IMR-90 (cell line): ENCODE results near the gene ARAP3. TPM values are rescaled to one million over a fixed set of nuclear protein-coding genes. Genes with fewer than 3 reads are reported as not detected.

Experiments used
- ATAC-seq: fragments of 200-7000 bp; cut with Tn5 transposase; 2 replicates; pipeline ENCODE4 v1.9.1; 2020; ENCODE audit warnings: low read depth, mild to moderate bottlenecking, moderate library complexity
- BruUV-seq: library from RNA; stranded (reverse); fragments of 400-500 nt; replicated peaks from 2 replicates; lab custom pipeline; 2021; lab: Mats Ljungman, UMichigan
- CTCF ChIA-PET: fragments of 300-600 bp; formaldehyde crosslinking; extraction: SDS; loops from one replicate; lab custom pipeline; 2021; ENCODE audit warnings: antibody characterized with exemption; lab: Yijun Ruan, JAX
- POLR2A ChIA-PET: fragments of 300-600 bp; sonication (Branson Sonifier 250); formaldehyde crosslinking; loops from one replicate; lab custom pipeline; 2022; ENCODE audit warnings: antibody characterized with exemption; ENCODE audit not compliant: unreplicated experiment; lab: Charles Lee
- DNase-seq: peaks from one replicate; pipeline ENCODE4 v3.0.0; 2013
- H2AFZ ChIP-seq: replicated peaks from 2 replicates; pipeline ENCODE3; 2013; ENCODE audit warnings: low read length, mild to moderate bottlenecking; ENCODE audit not compliant: poor library complexity
- H2AK5ac ChIP-seq: 2 replicates; pipeline ENCODE4 v1.6.1; 2013; ENCODE audit warnings: low read depth, low read length, inconsistent platforms
- H2AK9ac ChIP-seq: replicated peaks from 2 replicates; pipeline ENCODE3; 2013; ENCODE audit warnings: mild to moderate bottlenecking, low read depth, low read length, moderate library complexity; ENCODE audit not compliant: poor library complexity
- H2BK120ac ChIP-seq: 2 replicates; pipeline ENCODE4 v1.6.1; 2013; ENCODE audit warnings: low read depth, low read length, inconsistent platforms
- H2BK15ac ChIP-seq: 3 replicates; pipeline ENCODE4 v1.6.1; 2013; ENCODE audit warnings: low read depth, low read length, inconsistent platforms
- H2BK20ac ChIP-seq: 2 replicates; pipeline ENCODE4 v1.6.1; 2013; ENCODE audit warnings: low read depth, mild to moderate bottlenecking, inconsistent platforms, low read length, moderate library complexity
- H2BK5ac ChIP-seq: 2 replicates; pipeline ENCODE4 v1.6.1; 2013; ENCODE audit warnings: mild to moderate bottlenecking, low read depth, low read length, inconsistent platforms; ENCODE audit not compliant: poor library complexity, severe bottlenecking
- H3K14ac ChIP-seq: replicated peaks from 2 replicates; pipeline ENCODE4 v1.6.1; 2013; ENCODE audit warnings: low read depth, low read length, inconsistent platforms
- H3K18ac ChIP-seq: 2 replicates; pipeline ENCODE4 v1.6.1; 2013; ENCODE audit warnings: low read depth, low read length, control low read depth
- H3K23ac ChIP-seq: 2 replicates; pipeline ENCODE4 v1.6.1; 2013; ENCODE audit warnings: low read depth, low read length, inconsistent platforms
- H3K27ac ChIP-seq: 2 replicates; pipeline ENCODE4 v1.5.1; 2013; ENCODE audit warnings: mild to moderate bottlenecking, control low read depth, low read length; ENCODE audit not compliant: insufficient read depth
- H3K27me3 ChIP-seq: 2 replicates; pipeline ENCODE4 v1.6.1; 2013; ENCODE audit warnings: low read length; ENCODE audit not compliant: control insufficient read depth, insufficient read depth
- H3K36me3 ChIP-seq: 2 replicates; pipeline ENCODE4 v1.6.1; 2013; ENCODE audit warnings: low read length, mixed read lengths; ENCODE audit not compliant: control insufficient read depth, insufficient read depth
- H3K4ac ChIP-seq: 2 replicates; pipeline ENCODE4 v1.6.1; 2013; ENCODE audit warnings: low read depth, low read length, inconsistent platforms
- H3K4me1 ChIP-seq: 2 replicates; pipeline ENCODE4 v1.6.1; 2013; ENCODE audit warnings: low read length, mixed read lengths; ENCODE audit not compliant: control insufficient read depth, insufficient read depth
- H3K4me2 ChIP-seq: 2 replicates; pipeline ENCODE4 v1.6.1; 2013; ENCODE audit warnings: low read depth, mild to moderate bottlenecking, control low read depth, low read length, moderate library complexity
- H3K4me3 ChIP-seq: 2 replicates; pipeline ENCODE4 v1.5.1; 2013; ENCODE audit warnings: low read depth, mild to moderate bottlenecking, control low read depth, low read length, moderate library complexity; ENCODE audit not compliant: insufficient read depth
- H3K56ac ChIP-seq: 2 replicates; pipeline ENCODE4 v1.6.1; 2013; ENCODE audit warnings: low read length, inconsistent platforms; ENCODE audit not compliant: insufficient read depth; ENCODE audit errors: extremely low read depth
- H3K79me1 ChIP-seq, 2 experiments: 2 replicates each; pipeline ENCODE4 v1.6.1; 2013; ENCODE audit warnings: low read length in 2 of 2, inconsistent platforms in 1 of 2, low read depth in 1 of 2
- H3K9ac ChIP-seq: 2 replicates; pipeline ENCODE4 v1.6.1; 2013; ENCODE audit warnings: low read depth, low read length, control low read depth
- H3K9me1 ChIP-seq: 2 replicates; pipeline ENCODE4 v1.6.1; 2013; ENCODE audit warnings: low read length, inconsistent platforms; ENCODE audit not compliant: insufficient read depth
- H3K9me3 ChIP-seq: 2 replicates; pipeline ENCODE4 v1.6.1; 2013; ENCODE audit warnings: low read length; ENCODE audit not compliant: control insufficient read depth, insufficient read depth
- H4K20me1 ChIP-seq: 2 replicates; pipeline ENCODE4 v1.6.1; 2013; ENCODE audit warnings: low read length, inconsistent platforms; ENCODE audit not compliant: insufficient read depth
- H4K5ac ChIP-seq: 2 replicates; pipeline ENCODE4 v1.6.1; 2013; ENCODE audit warnings: mild to moderate bottlenecking, low read depth, low read length, control low read depth
- H4K8ac ChIP-seq, 2 experiments: 2 replicates each; pipeline ENCODE4 v1.6.1; 2013; ENCODE audit warnings: low read depth in 2 of 2, low read length in 2 of 2, control low read depth in 1 of 2, inconsistent platforms in 1 of 2
- H4K91ac ChIP-seq: 2 replicates; pipeline ENCODE4 v1.6.1; 2013; ENCODE audit warnings: low read depth, low read length, inconsistent platforms; ENCODE audit not compliant: insufficient read depth
- BHLHE40 ChIP-seq: fragments of 150-350 bp; IDR thresholded peaks from 2 replicates; pipeline ENCODE4 v1.6.1; 2016; ENCODE audit warnings: mild to moderate bottlenecking, low read depth, low read length
- CHD1 ChIP-seq: IDR thresholded peaks from 2 replicates; pipeline ENCODE4 v1.6.1; 2012; ENCODE audit warnings: low read depth, low read length, improper control_type of control experiment
- CTCF ChIP-seq: conservative IDR thresholded peaks from 2 replicates; pipeline ENCODE4 v1.5.1; 2012; ENCODE audit warnings: mild to moderate bottlenecking, low read depth, low read length, improper control_type of control experiment
- ELK1 ChIP-seq: fragments of 150-350 bp; IDR thresholded peaks from 2 replicates; pipeline ENCODE4 v1.6.1; 2016; ENCODE audit warnings: low read depth, mild to moderate bottlenecking, low read length, moderate library complexity, borderline replicate concordance
- FOS ChIP-seq: fragments of 150-350 bp; IDR thresholded peaks from 2 replicates; pipeline ENCODE4 v1.6.1; 2016; ENCODE audit warnings: low read depth, low read length
- MAZ ChIP-seq: IDR thresholded peaks from 2 replicates; pipeline ENCODE4 v1.6.1; 2012; ENCODE audit warnings: low read depth, mild to moderate bottlenecking, low read length, improper control_type of control experiment, moderate library complexity, borderline replicate concordance
- MXI1 ChIP-seq: IDR thresholded peaks from 2 replicates; pipeline ENCODE4 v1.6.1; 2012; ENCODE audit warnings: low read depth, mild to moderate bottlenecking, low read length, moderate library complexity, borderline replicate concordance
- NFE2L2 ChIP-seq: fragments of 150-350 bp; IDR thresholded peaks from 2 replicates; pipeline ENCODE4 v1.6.1; 2016; ENCODE audit warnings: low read depth, mild to moderate bottlenecking, low read length
- POLR2A ChIP-seq: IDR thresholded peaks from 2 replicates; pipeline ENCODE4 v1.6.1; 2012; ENCODE audit warnings: mild to moderate bottlenecking, low read depth, low read length
- RAD21 ChIP-seq: IDR thresholded peaks from 2 replicates; pipeline ENCODE4 v1.6.1; 2012; ENCODE audit warnings: low read length, improper control_type of control experiment
- RCOR1 ChIP-seq: IDR thresholded peaks from 2 replicates; pipeline ENCODE4 v1.6.1; 2012; ENCODE audit warnings: mild to moderate bottlenecking, low read length, improper control_type of control experiment; ENCODE audit not compliant: insufficient replicate concordance
- WGBS, 2 experiments: methylation state at CpG; one replicate each; pipeline versions ENCODE4 v1.1.5 to v1.1.7; 2013; ENCODE audit warnings: missing lambda C conversion rate in 2 of 2; ENCODE audit not compliant: insufficient read length in 1 of 2; ENCODE audit errors: extremely low coverage in 2 of 2; 5-methylcytosine and 5-hydroxymethylcytosine counted together
- dilution Hi-C: fragments of 300-500 bp; cut with HindIII; formaldehyde crosslinking; loops from one replicate; pipeline ENCODE4 v1.14.3; 2018; ENCODE audit warnings: low sequenced_read_pairs; ENCODE audit not compliant: unreplicated experiment
- in situ Hi-C: fragments of 300-500 bp; cut with MboI; formaldehyde crosslinking; loops from 3 replicates; pipeline ENCODE4 v1.14.3; 2019; ENCODE audit warnings: low sequenced_read_pairs, inconsistent platforms, mixed read lengths
- intact Hi-C: fragments of 100-400 bp; cut with micrococcal nuclease; formaldehyde crosslinking; loops from 2 replicates; pipeline ENCODE4 v1.10.0; 2022
- polyA plus RNA-seq, 3 experiments: library from polyadenylated mRNA; depleted of rRNA; stranded (reverse); fragments of >200 nt; gene quantifications; 2 replicates each; pipeline ENCODE4 v1.2.3, GENCODE V29; 2012; ENCODE audit warnings: low replicate concordance in 1 of 3
- total RNA-seq: library from RNA; depleted of rRNA; stranded (reverse); fragments of >200 nt; gene quantifications from 2 replicates; pipeline ENCODE4 v1.2.3, GENCODE V29; 2012

The ARAP3 gene
- total and polyA plus RNA-seq, 2 of the 4 experiments (the other 2 are of a cell fraction) = 2.2 to 6.9 TPM

- Histone ChIP-seq H2BK5ac (peak overlapping the region; percentile 87), H4K91ac (peak overlapping the region; percentile 80), H3K27me3 (no peaks in the 10 kb centered on the region), H2AK9ac (peak overlapping the region; percentile 99), H2BK20ac (peak overlapping the region; percentile 75), H3K4me2 (peak overlapping the region; percentile 82), H4K8ac (peak overlapping the region; percentile 96 to 97), H3K79me1 (peaks cover 12 to 25% of the 10 kb centered on the region in 2 experiments), H3K9ac (peak overlapping the region; percentile 73), H3K4ac (peak overlapping the region; percentile 97), H3K27ac (peak overlapping the region; percentile 56; the same call in 1 of the 2 replicates), H2AK5ac (peak overlapping the region; percentile 95), H2BK15ac (peak overlapping the region; percentile 81; the same call in 2 of the 3 replicates), H3K56ac (peak overlapping the region; percentile 86), H2AFZ (peak overlapping the region; percentile 85), H3K9me1 (peaks cover 21% of the 10 kb centered on the region), H3K4me3 (no peak overlapping the region), H3K23ac (peak overlapping the region; percentile 99), H3K14ac (peak overlapping the region; percentile 100), H3K4me1 (peaks cover 18% of the 10 kb centered on the region), H3K18ac (peak overlapping the region; percentile 59; the same call in 1 of the 2 replicates), H4K20me1 (no peaks in the 10 kb centered on the region), H3K36me3 (peaks cover 5% of the 10 kb centered on the region), H2BK120ac (peak overlapping the region; percentile 94; the same call in 1 of the 2 replicates), H4K5ac (peak overlapping the region; percentile 91), H3K9me3 (no peaks in the 10 kb centered on the region)
- TF ChIP-seq MXI1 = no peak
- TF ChIP-seq RCOR1 = no peak
- TF ChIP-seq POLR2A = no peak
- TF ChIP-seq ELK1 = no peak
- TF ChIP-seq MAZ = no peak
- TF ChIP-seq RAD21 = no peak
- no peak for TF ChIP-seq NFE2L2
- TF ChIP-seq FOS = no peak
- no peak for TF ChIP-seq BHLHE40
- no peak for TF ChIP-seq CHD1
- TF ChIP-seq CTCF = no peak
- no TSS peak for BruUV-seq
- in situ Hi-C loops (loop anchor here (25.0 kb wide), 1 partner anchor 432 kb away; the partner anchor contains the start of gene NDFIP1), intact Hi-C loops (no loop called here), dilution Hi-C loops (no loop called here)
- POLR2A ChIA-PET = no interaction called here
- ATAC-seq = peak; percentile 5; the same call in 1 of the 2 replicates
- CTCF ChIA-PET = interaction anchor here (1.0 to 1.3 kb wide), 3 partner anchors 11 to 89 kb away, joined by 3 to 4 read pairs (median 3); no protein-coding TSS in a partner anchor
- DNase-seq = peak; percentile 41
- WGBS, 2 experiments = no CpG with 5 or more reads among the region's 6 CpGs
These were observed 1.3 kb downstream of the ARAP3 start for GRCh38 chr5:141680751-141681201.
